Gastroesophageal sphincter (tissue), 3 donors: Measurements from ENCODE around the gene FOXRED2.

ENCODE experiments used
- EP300 ChIP-seq: sonication (generic); formaldehyde crosslinking; IDR thresholded peaks from one replicate; pipeline ENCODE4 v1.6.1; 2017; ENCODE audit warnings: antibody characterized with exemption, mild to moderate bottlenecking
- POLR2A ChIP-seq, 2 donors: fragments of 450-650 bp; IDR thresholded peaks; one replicate each; pipeline ENCODE4 v1.6.1; 2017; ENCODE audit warnings: antibody characterized with exemption in 2 of 2, mild to moderate bottlenecking in 2 of 2, moderate library complexity in 1 of 2
- POLR2AphosphoS5 ChIP-seq: sonication (generic); formaldehyde crosslinking; IDR thresholded peaks from one replicate; pipeline ENCODE4 v1.6.1; 2017; ENCODE audit warnings: antibody characterized with exemption
- TF ChIP-seq, protein P1 (sequence below), 4 experiments: fragments of 200-600 bp in 2 of 4; fragments of 450-650 bp in 2 of 4; sonication (generic) in 1 of 4; IDR thresholded peaks; one replicate each; pipeline ENCODE4 v1.5.1; 2017 to 2019; ENCODE audit warnings: antibody characterized with exemption in 4 of 4, mild to moderate bottlenecking in 2 of 4, moderate library complexity in 2 of 4

DNA sequence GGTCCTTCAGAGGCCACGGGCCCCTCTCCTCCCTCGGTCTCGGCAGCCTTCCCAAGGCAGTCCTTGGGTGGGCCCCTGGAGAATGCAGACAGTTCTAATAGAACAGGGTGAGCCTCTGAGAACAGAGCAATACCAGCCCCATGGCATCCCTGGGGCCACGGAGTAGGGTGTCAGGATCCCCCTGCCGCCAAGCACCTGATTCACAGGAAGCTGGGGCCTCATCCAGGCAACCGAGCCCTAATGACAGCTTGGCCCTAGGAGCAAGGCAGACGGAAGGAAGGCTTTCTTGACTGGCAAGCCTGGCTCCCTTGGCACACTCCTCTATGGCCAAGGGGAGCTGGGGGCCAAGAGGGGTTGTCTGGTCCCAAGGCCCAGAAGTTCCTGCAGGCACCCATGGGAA is 40.6 kb downstream of the FOXRED2 start:
- TF ChIP-seq, protein P1, sequence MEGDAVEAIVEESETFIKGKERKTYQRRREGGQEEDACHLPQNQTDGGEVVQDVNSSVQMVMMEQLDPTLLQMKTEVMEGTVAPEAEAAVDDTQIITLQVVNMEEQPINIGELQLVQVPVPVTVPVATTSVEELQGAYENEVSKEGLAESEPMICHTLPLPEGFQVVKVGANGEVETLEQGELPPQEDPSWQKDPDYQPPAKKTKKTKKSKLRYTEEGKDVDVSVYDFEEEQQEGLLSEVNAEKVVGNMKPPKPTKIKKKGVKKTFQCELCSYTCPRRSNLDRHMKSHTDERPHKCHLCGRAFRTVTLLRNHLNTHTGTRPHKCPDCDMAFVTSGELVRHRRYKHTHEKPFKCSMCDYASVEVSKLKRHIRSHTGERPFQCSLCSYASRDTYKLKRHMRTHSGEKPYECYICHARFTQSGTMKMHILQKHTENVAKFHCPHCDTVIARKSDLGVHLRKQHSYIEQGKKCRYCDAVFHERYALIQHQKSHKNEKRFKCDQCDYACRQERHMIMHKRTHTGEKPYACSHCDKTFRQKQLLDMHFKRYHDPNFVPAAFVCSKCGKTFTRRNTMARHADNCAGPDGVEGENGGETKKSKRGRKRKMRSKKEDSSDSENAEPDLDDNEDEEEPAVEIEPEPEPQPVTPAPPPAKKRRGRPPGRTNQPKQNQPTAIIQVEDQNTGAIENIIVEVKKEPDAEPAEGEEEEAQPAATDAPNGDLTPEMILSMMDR (IDR thresholded peaks at IDR 0.05) = no peak
- TF ChIP-seq POLR2A (IDR thresholded peaks at IDR 0.05) (no peak), POLR2AphosphoS5 (no peak), EP300 (no peak)
